GM18517 (cell line): Measurements from ENCODE around the gene NAA20.

Experiments
- ATAC-seq: cut with Tn5 transposase; IDR thresholded peaks from one replicate; pipeline ENCODE4 v1.9.1; 2021; ENCODE audit warnings: mild to moderate bottlenecking, moderate library complexity; ENCODE audit not compliant: unreplicated experiment

NAA20 gene

DNA sequence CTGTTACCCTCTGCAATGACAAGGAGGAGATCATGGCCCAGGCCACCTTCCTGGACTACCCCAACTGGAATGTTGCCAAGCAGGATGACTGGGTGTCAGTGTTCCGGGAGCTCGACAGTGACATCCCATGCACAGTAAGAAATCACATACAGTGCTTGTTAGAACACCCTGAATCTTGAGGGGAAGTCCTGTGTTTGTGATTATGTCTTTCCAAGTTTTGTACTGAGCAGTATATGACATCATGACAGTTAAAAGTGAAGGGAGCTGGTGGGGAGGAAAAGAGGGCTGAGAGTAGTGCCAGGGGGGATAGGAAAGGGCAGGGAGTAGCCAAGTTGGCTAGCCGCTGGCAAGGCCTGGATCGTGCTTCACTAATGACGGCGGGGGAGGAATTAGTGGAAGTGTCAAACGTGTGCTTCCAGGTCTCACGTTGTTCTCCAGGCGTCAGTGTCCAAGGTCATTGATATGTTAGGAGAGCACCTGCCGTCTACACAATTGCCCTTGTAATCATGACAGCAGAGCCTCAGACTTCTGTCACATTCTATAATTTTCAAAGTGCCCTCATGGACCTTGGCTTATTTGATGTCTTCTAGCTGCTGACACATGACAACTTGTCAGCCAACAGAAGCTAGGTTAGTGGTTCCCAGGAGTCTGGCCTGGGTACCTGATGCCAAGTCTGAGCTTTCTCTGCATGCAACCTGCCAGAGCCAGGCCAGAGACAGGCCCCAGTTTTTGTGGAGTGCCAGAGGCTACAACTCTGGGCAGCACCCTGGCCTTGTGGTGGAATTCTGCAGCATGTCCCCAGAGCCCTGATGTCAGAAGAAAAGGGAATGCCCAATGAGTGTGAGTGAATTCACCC is 53.9 kb downstream of the NAA20 start:
- ATAC-seq, result no peak

DNA sequence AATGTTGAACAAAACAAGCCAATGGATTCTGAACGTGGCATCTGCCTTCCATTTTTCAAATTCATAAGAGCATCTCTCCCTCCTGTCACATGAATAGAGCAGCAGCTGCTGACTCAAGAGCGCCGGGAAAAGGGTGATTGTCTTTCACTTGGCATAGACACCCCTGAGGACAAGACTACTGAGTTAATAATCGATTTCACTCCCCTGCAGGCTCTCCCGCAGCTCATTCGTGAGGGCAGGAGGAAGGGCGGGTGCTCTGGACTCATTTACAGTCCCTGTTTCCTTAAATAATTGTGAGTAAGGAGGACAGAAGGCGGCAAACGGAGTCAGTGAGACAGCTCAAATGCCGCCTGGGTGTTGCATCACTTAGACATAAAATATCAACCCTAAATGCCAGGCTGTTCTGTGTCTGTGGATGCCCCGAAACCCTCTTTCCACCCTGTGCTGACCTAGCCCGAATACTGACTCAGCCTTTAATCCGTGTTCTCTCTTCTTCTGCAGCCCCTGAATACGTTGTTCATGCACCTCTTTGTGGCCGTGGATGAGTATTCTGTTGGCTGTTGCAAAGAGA is 56.7 kb downstream of the NAA20 start:
- ATAC-seq, result no peak

DNA sequence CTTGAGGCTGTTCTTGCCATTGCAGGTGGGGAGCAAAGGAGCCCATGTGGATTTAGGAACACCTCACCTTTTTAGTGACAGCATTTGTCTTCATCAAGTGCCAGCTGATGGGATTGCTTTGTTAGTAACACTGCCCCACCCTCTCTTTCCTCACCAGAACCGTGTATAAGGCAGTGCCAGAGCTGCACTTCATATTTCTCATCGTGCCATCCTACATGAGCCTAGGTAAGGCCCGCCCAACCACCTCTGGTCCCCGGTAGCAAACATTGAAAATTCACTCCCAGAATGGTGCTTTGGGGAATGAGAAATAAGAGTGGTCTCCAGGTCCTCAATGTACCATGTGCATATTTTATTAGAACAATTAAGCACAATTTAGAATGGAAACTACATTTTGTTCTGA is 57.9 kb downstream of the NAA20 start:
- no peak for ATAC-seq

DNA sequence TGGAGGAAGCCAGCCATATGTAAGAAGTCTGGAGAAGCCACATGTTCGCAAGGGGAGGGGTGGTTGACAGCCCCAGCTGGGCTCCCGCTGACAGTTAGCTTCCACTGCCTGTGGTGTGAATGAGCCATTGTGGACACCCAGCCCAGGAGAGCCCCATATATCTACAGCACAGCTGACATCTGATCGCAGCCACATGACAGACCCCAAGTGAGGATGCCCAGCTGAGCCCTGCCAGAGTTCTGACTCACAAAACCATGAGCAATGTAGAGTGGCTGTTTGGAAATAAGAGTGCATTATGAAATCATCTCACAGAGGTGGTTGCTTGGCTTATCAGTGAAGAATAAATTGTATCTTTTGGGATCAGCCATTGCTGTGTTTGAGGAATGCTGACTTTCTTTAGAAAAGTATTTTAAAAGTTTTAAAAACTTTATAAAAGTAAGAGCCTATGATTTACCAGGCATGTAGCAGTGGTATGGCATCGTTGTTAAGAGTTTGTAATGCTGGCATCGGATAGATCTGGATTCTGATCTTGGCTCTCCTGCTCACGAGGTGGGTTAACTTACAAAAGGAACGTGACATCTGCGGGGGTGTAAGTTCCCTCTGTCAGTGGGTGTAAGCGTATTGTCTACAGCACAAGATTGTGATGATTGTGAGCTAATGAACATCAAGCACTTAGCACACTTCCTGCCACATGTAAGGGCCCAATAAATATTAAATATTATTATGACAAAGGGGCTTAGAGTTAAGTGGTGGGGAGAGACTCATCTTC is 59.3 kb downstream of the NAA20 start:
- ATAC-seq, result no peak

DNA sequence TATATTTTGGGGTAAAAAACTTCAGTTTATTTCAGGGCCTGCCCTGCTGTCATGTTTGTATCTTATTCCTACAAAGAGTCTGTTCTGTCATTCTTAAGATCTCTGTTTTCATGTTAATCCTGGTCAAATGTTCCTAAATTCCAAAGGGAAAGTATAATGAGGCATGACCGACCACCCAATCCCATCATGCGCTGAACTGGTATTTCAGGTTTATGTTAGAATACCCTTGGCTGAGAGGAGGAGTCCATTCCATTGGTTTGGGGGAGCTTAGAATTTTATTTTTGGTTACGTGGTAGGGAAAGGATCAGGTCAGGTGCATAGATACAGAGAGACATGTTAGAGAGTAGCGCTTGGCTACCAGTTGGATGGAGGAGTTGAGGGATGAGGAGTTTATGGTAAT is 60.9 kb downstream of the NAA20 start:
- no peak for ATAC-seq

DNA sequence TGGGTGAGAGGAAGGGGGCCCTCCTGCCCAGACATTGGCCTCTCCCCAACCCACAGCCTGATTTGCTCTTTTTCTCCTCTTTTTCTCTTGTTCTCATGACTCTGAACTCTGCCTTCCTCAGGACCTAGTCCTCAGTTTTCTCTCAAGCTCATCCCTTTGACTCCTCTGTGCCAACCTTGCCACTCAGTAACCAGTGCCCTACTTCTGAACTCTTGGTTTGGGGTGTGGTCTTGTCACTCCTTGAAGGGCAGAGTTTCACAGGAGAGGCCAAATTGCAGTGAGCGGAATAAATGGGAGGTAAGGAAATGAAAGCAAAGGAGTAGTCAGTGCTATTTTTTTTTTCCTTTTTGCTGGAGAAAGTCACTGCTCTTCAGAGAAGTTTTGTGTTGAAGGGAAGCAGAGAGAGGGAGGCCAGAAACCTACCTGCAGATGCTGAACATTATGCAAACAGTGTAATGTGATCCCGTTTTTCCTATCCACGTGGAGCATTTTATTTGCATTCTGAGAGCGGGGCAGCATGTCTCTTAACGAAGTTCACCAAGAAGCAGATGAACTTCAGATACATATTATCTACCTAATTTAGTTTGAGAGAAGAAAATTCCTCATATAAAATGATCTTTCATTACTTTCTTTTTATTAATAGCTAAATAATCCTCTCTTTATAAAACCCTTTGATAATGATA is 62.1 kb downstream of the NAA20 start:
- no peak for ATAC-seq
